Breast epithelium (tissue), 4 donors: ENCODE data around the gene CACNA1B. TPM values are rescaled to one million over a fixed set of nuclear protein-coding genes. Genes with fewer than 3 reads are reported as not detected.

Experiments
- DNase-seq, 2 donors: peaks; one replicate each; pipeline ENCODE4 v3.0.0-alpha.2; 2019; ENCODE audit warnings: low spot score in 2 of 2
- H3K27ac ChIP-seq, 2 donors: fragments of 200-600 bp; sonication (generic) in 1 of 2; one replicate each; pipeline ENCODE4 v1.5.1; 2016 to 2019; ENCODE audit warnings: mild to moderate bottlenecking in 1 of 2
- H3K27me3 ChIP-seq, 2 donors: fragments of 200-600 bp; sonication (generic) in 1 of 2; one replicate each; pipeline versions ENCODE4 v1.5.1 to v1.6.0; 2017 to 2019; ENCODE audit warnings: control low read depth in 1 of 2, mild to moderate bottlenecking in 1 of 2
- H3K36me3 ChIP-seq: fragments of 200-600 bp; one replicate; pipeline ENCODE4 v1.5.1; 2019
- H3K4me1 ChIP-seq, 2 donors: fragments of 200-600 bp; sonication (generic); one replicate each; pipeline ENCODE4 v1.5.1; 2016 to 2019; ENCODE audit warnings: control low read depth in 1 of 2
- H3K4me3 ChIP-seq, 3 donors: fragments of 200-600 bp; sonication (generic); 1 replicate in 2 of 3; 2 replicates in 1 of 3; pipeline ENCODE4 v1.5.1; 2016 to 2019; ENCODE audit warnings: mild to moderate bottlenecking in 3 of 3, moderate library complexity in 2 of 3
- H3K9me3 ChIP-seq, 2 donors: fragments of 200-600 bp; sonication (generic) in 1 of 2; one replicate each; pipeline ENCODE4 v1.5.1; 2016 to 2019; ENCODE audit warnings: control low read depth in 1 of 2
- CTCF ChIP-seq, 3 donors: fragments of 450-650 bp; IDR thresholded peaks; one replicate each; pipeline ENCODE4 v1.5.1; 2016 to 2017; ENCODE audit warnings: antibody characterized with exemption in 3 of 3, mild to moderate bottlenecking in 3 of 3, moderate library complexity in 3 of 3
- POLR2A ChIP-seq: fragments of 450-650 bp; IDR thresholded peaks from one replicate; pipeline ENCODE4 v1.6.1; 2016; ENCODE audit warnings: antibody characterized with exemption, mild to moderate bottlenecking, moderate library complexity
- POLR2AphosphoS5 ChIP-seq, 3 donors: sonication (generic); formaldehyde crosslinking; IDR thresholded peaks; one replicate each; pipeline ENCODE4 v1.6.1; 2017; ENCODE audit warnings: antibody characterized with exemption in 3 of 3
- intact Hi-C: fragments of 100-400 bp; cut with DNase I; formaldehyde crosslinking; loops from one replicate; pipeline ENCODE4 v1.15.1; 2023; ENCODE audit warnings: low total_unique reads
- total RNA-seq, 3 donors: library from RNA; depleted of rRNA; stranded (reverse); fragments of >200 nt; gene quantifications; one replicate each; pipeline ENCODE4 v1.1.0, GENCODE V29; 2016

The CACNA1B gene
- total RNA-seq, 3 donors from 2014 or later, result under 0.01 TPM; not detected in 2

DNA sequence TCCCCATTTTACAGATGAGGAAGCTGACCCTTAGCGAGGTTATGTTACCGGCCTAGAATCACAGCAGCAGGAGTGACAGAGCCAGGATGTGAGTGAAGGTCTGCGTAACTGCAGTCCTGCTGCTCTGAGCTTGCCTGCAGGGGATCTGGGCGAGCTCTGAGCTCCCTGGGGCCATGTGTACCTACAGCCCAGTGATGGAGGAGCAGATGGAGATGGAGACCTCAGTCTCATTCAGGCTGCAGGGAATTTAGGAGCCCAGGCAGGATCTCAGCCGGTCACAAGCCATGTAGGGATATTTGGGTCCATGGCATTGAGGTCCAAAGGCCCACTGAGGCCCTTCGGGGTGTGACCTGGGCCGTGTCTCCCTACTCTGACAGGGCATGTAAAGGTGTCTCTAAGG, 170.6 kb downstream of the CACNA1B start:
- Histone ChIP-seq H3K4me1 (no peaks in the 10 kb centered on the region), H3K36me3 (no peaks in the 10 kb centered on the region), H3K27ac (no peak overlapping the region), H3K27me3 (peaks cover 0 to 10% of the 10 kb centered on the region in 2 donors), H3K9me3 (no peaks in the 10 kb centered on the region), H3K4me3 (no peak overlapping the region)
- TF ChIP-seq POLR2A (no peak), POLR2AphosphoS5 (IDR thresholded peaks at IDR 0.05) (no peak)
- intact Hi-C loops, result no loop called here
- peak; percentile 6 to 14 for DNase-seq

DNA sequence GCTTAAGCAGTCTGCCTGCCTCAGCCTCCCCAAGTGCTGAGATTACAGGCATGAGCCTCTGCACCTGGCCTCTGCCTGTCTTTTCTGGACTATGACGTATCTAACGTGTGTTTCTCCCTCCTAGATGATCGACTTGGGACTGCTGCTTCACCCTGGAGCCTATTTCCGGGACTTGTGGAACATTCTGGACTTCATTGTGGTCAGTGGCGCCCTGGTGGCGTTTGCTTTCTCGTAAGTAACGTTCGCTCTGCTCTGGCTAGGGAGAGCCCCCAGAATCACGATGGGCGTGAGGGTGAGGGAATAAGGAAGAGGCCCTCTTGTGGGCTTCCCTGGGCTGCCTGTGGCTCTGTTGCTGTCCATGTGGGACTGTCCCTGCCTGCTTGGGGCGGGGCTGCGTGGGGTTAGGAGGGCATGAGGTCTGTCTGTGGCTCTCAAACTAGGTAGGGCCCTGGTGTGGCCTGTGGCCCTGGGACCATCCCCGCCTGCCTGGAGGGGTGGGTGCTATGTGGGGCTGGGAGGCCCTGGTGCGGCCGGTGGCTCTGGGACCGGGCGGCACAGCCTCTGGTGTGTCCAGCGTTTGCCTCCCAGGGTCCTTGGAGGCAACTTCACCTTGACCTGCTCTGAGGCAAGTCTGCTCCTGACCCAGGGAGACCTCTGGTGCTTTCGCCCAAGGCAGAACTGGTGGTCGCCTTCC, 171.7 kb downstream of the CACNA1B start:
- Histone ChIP-seq H3K27me3 (peaks cover 0 to 10% of the 10 kb centered on the region in 2 donors), H3K4me1 (no peaks in the 10 kb centered on the region), H3K36me3 (no peaks in the 10 kb centered on the region), H3K9me3 (no peaks in the 10 kb centered on the region), H3K27ac (no peak overlapping the region), H3K4me3 (no peak overlapping the region)
- TF ChIP-seq POLR2A, result no peak
- DNase-seq, result peak in 1 of 2 donors; percentile 3
- intact Hi-C loops, result no loop called here

DNA sequence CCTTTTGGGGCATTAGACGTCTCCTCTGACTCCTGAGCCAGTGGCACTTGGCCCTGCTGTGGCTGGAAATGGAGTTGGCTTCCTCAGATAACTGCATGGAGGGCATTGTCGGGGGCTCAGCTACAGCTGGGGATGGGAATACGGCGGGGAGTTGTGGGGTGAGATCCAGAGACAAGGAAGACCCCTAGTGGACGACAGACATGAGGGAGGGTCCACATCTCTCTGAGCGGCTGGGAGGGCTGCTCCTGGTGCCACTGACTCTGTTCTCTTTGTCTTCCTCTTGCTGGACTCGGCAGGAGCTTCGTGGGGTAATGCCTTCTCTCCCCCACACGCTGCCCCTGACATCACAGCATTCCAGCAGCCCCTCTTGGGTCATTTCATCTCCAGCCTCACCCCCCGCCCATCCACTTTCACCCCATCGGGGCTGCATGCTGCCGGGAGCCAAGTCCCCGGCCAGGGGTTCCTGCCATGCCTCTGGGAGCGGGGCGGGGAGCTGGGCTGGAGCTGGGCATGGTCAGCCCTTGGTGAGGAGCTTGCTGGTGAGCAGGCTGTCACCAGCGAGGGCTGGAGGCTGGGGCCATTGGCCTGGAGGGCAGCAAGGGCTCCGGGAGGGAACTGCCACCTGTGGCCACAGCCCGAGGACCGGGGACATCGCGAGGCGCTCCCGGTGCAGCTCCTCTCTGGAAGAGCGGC, 172.3 kb downstream of the CACNA1B start:
- Histone ChIP-seq H3K4me3 (no peak overlapping the region), H3K27me3 (peaks cover 0 to 10% of the 10 kb centered on the region in 2 donors), H3K27ac (no peak overlapping the region), H3K36me3 (no peaks in the 10 kb centered on the region), H3K9me3 (no peaks in the 10 kb centered on the region), H3K4me1 (no peaks in the 10 kb centered on the region)
- intact Hi-C loops, result no loop called here
- peak in 1 of 2 donors; percentile 10 for DNase-seq
- TF ChIP-seq POLR2AphosphoS5 (IDR thresholded peaks at IDR 0.05), result no peak
- no peak for TF ChIP-seq CTCF (IDR thresholded peaks at IDR 0.05)
- no peak for TF ChIP-seq POLR2A

GRCh38 chr9:138050472-138051330, 173.1 kb downstream of the CACNA1B start:
- H3K36me3 ChIP-seq, result no peaks in the 10 kb centered on the region
- H3K27me3 ChIP-seq, result peaks cover 0 to 10% of the 10 kb centered on the region in 2 donors
- no peaks in the 10 kb centered on the region for H3K4me1 ChIP-seq
- intact Hi-C loops, result no loop called here
- TF ChIP-seq CTCF (IDR thresholded peaks at IDR 0.05) (no peak), POLR2A (no peak), POLR2AphosphoS5 (IDR thresholded peaks at IDR 0.05) (no peak)
- DNase-seq, result peak in 1 of 2 donors; percentile 5
- H3K4me3 ChIP-seq, result no peak overlapping the region
- H3K27ac ChIP-seq, result no peak overlapping the region
- no peaks in the 10 kb centered on the region for H3K9me3 ChIP-seq

GRCh38 chr9:138051586-138052321, 174.2 kb downstream of the CACNA1B start:
- peaks cover 0 to 10% of the 10 kb centered on the region in 2 donors for H3K27me3 ChIP-seq
- no peaks in the 10 kb centered on the region for H3K36me3 ChIP-seq
- intact Hi-C loops, result no loop called here
- H3K27ac ChIP-seq, result no peak overlapping the region
- DNase-seq, result peak in 1 of 2 donors; percentile 5
- H3K9me3 ChIP-seq, result no peaks in the 10 kb centered on the region
- no peak overlapping the region for H3K4me3 ChIP-seq
- no peak for TF ChIP-seq CTCF (IDR thresholded peaks at IDR 0.05)
- TF ChIP-seq POLR2AphosphoS5 (IDR thresholded peaks at IDR 0.05), result no peak
- TF ChIP-seq POLR2A, result no peak
- H3K4me1 ChIP-seq, result no peaks in the 10 kb centered on the region
